ENCODE measurements around the gene CES3.

The CES3 gene, protein sequence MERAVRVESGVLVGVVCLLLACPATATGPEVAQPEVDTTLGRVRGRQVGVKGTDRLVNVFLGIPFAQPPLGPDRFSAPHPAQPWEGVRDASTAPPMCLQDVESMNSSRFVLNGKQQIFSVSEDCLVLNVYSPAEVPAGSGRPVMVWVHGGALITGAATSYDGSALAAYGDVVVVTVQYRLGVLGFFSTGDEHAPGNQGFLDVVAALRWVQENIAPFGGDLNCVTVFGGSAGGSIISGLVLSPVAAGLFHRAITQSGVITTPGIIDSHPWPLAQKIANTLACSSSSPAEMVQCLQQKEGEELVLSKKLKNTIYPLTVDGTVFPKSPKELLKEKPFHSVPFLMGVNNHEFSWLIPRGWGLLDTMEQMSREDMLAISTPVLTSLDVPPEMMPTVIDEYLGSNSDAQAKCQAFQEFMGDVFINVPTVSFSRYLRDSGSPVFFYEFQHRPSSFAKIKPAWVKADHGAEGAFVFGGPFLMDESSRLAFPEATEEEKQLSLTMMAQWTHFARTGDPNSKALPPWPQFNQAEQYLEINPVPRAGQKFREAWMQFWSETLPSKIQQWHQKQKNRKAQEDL

DNA sequence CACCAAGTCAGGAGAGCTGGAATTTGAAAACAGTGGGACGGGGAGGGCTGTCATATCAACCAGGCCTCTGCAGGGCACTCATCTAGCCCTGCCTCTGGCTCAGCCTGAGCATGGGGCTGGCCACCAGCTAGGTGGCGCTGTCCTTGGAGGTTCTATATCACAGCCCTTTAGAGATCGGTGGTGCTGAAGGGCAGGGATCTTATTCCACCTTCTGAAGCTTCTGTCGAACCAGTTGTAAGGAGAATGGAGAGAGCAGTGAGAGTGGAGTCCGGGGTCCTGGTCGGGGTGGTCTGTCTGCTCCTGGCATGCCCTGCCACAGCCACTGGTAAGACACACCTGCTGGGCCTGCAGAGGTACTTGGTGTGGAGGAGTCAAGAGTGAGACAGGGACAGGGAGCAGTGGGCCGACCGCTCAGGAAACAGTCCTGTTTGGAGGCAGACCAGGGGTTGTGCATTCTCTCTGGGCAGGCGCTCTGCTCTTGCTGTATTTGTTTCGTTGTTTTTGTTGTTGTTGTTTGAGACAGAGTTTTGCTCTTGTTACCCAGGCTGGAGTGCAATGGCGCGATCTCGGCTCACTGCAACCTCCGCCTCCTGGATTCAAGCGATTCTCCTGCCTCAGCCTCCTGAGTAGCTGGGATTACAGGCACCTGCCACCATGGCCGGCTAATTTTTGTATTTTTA, at the start of gene CES3:
CES3 (plus strand) TSS at position 202 of the 680 bp plus-strand sequence; CDS start at position 244, 42 bp downstream.
- DNase-seq: peak; percentile 65 to 79

- DNase-seq: no peak
These were observed 49.3 kb upstream of the CES3 start for GRCh38 chr16:66911801-66912200.

- DNase-seq: no peak
These were observed 48.0 kb upstream of the CES3 start for GRCh38 chr16:66913081-66913480.

DNA sequence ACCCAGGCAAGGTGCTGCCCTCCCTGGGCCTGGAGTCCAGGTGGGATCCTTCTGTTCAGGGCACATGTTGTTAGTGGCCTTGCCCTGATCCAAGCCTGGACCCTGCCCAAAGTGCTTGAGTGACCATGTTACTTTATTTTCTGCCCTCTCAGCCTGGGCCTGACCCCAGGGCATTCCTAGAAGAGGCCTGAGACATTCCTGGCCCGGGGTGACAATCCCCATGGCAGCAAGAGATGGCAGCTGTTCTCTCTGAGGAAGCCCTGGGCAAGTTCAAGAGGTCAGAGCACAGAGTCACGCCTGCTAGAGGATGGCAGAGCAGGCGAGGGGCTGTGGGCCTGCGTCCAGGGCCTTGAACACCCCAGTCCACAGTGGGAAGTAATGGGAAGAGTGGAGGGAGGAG, 47.4 kb upstream of the CES3 start:
- DNase-seq: no peak

- DNase-seq: no peak
These were observed 46.5 kb upstream of the CES3 start for GRCh38 chr16:66914541-66914940.

- no peak for DNase-seq
These were observed 46.0 kb upstream of the CES3 start for GRCh38 chr16:66915041-66915440.

DNA sequence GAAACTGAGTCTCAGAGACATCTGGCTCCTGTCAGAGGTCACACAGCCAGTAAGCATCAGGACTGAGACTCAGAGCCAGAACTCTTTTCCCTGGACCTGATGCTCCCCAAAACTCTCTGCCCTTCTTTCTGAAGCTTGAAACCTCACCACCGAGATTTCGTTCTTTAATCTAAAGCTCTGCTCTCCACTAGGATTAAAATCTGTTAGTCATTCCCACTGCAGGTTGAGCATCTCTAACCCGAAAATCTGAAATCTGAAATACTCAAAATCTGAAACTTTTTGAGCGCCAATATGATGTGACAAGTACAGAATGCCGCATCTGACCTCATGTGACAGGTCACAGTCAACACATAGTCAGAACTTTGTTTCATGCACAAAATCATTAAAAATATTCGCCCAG, 44.5 kb upstream of the CES3 start:
- no peak for DNase-seq

DNA sequence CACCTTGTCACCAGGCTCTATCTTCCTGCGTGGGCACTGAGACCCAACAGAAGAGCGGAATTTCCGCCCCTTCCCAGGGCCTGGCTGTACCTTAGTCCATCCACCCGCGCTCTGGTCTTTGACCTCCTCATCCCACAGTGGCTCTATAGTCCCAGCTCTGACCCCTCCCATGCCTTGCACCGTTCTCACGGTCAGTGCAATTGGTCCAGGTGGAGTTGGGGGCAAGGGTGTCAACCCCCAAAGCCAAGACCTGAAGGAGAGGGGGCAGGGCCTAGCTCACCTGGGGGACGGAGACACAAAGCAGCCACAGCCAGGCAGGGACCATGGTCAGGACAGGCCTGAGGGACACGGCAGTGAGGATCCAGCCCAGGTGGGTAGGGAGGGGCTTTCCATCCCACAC, 43.3 kb upstream of the CES3 start:
- DNase-seq: no peak

- no peak for DNase-seq
These were observed 42.7 kb upstream of the CES3 start for GRCh38 chr16:66918355-66918754.

GRCh38 chr16:66918803-66919568, 42.1 kb upstream of the CES3 start, which contains the start of gene CDH16:
Gene CDH16, minus strand, starts transcription at chr16:66918885. Its CDS starts 820 bp downstream, at chr16:66918065.
- DNase-seq: no peak

DNA sequence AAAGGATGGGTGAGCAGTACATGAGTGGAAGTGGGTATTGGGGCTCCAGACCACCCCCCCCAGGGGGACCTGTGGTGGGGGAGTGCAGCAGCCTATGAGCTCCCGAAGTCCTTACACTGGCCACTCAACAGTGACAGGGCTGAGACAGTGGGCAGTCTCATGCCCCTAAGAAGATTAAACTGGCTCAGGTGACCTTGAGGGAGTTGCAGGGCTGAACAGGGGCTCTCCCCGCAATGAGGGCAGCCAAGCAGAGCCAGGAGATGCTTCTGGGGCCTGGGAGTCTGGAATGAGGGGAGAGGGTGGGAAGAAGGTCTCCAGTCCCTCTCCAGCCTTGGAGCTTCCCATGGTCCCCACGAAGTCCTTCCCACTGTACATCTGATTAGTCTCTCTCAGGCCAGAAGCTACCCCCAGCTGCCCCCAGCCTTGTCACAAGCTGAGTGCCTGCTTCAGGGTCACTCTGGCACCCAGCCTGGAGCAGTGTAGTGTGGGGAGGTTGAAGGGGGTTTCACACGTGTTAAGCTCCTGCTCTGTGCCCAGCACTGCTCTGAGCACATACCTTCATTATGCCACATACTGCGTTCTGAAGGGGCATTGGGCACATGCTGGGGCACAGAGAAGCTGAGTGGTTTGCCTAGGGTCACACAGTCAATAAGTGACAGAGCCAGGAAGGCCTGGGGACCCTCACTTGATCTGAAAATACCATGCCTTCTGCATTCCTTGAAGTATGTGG, 41.3 kb upstream of the CES3 start:
- no peak for DNase-seq

GRCh38 chr16:66920299-66920590, 40.8 kb upstream of the CES3 start:
- no peak for DNase-seq

GRCh38 chr16:66920924-66921680, 40.0 kb upstream of the CES3 start:
- no peak for DNase-seq

GRCh38 chr16:66921729-66922450, 39.2 kb upstream of the CES3 start:
- DNase-seq: no peak

DNA sequence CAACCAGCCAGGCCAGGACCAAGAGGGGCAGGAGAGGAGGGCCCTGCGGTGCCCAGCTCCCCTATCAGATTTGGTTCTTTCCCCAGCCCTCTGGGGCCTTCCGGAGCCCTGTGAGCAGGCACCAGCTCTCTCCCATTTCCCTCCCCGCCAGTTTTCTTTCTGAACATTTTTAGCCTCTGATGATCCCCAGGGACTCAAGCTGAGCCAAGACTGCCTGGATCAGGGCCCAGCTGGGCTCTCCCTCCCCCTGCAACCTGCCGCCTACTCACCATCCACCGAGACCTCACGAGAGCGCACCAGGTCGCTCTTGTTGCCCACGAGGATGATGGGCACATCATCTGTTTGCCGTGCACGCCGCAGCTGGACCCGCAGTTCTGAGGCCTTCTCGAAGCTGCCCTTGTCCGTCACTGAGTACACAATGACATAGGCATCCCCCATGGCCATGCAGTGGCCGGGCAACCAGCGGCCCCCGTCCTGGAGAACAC, 37.8 kb upstream of the CES3 start:
- DNase-seq: peak in 1 of 2 experiments; percentile 14

DNA sequence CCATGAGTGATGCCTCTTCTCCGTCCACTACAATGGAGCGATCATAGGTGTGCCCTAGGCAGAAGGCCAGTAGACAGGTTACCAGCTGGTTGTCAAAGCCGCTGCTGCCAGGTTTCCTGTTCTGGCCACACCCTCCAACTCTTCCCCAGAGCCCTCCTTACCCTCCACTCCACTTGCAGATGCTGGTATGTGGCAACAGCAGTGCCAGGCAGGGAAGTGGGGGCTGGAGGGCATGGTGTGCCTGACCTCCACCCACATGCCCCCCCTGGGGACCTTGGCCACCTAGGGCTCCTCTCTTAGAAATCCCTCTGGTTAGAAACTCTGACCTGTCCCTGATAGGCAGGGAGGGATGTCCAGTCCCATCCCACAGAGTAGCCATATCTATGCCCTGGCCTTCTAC, 37.2 kb upstream of the CES3 start:
- no peak for DNase-seq

DNA sequence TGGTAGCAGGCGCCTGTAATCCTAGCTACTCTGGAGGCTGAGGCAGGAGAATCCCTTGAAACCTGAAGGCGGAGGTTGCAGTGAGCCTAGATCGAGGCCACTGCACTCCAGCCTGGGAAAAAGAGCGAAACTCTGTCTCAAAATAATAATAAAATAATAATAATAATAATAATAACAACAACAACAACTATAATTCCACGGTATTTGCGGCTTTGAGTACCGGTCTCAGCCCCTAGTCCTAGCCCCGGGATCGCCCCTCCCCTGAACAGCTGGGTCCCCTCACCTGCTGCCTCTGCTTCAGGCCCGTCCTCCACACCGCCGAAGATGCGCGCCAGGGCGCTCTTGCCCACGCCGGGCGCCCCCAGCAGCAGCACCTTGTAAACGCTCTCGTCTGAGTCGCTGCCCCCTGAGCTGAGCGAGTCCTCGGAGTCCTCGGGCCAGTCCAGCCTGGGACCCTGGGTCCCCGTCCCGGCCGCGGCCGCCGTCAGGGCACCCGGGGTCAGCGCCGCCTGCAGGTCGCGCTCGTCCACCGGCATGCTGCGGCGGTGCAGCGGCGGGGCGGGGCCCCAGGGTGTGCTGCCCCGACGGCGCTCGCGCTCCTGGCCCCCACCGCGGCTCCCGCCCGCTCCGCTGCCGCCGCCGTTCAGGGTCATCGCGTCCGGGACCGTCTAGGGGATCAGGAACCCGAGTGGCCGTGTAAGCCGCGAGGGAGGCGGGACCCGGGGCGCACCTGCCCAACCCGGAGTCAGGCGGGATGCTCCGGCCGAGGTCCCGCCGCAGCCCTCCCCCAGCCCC, 36.3 kb upstream of the CES3 start:
- DNase-seq: no peak

- no peak for DNase-seq
These were observed 35.7 kb upstream of the CES3 start, which contains the start of gene RRAD for GRCh38 chr16:66925322-66925840. Gene RRAD, minus strand, starts transcription at chr16:66925535. Its CDS starts 356 bp downstream, at chr16:66925179.

DNA sequence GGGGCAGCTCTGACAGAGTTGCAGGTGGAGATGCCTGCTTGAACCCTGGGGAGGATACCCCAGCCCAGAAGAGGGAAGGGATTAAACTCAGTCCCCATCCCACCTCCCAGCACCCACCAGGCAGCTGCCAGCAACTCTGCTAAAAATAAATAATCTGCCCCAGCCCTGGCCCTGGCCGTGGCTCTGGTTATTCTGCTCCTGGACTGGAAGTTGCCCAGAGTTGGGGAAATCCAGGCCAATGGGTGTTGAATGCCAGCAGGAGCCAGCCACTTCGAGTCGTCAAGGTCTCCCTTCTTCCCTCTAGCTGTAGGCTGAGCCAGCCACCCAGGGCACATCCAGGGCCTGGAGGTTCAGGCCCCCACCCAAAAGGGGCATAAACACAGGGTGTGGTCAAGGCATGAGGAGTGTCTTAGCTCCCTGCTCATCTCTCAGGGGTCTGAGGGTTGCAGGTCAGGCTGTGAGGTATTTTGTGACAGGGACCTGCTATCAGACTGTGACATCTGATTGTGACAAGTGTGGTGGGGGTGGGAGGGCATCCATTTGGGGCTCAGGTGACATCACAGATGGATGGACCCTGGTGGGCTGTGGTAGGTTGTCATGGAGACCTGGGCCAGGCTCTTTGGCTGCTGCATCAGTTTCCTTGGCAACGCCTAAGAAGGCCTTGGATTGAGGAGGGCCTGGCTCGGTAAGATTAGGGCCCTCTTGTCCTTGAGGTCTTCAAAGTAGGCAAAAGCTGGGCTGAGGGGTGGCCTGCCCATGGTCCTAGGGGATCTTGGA, 34.7 kb upstream of the CES3 start:
- no peak for DNase-seq
